D721Med (cell line): ENCODE measurements around the gene EIF3L.

Experiments used
- DNase-seq: peaks from one replicate; pipeline ENCODE4 v3.0.0; 2011; ENCODE audit warnings: low spot score; ENCODE audit not compliant: insufficient read length
- FAIRE-seq: peaks from 2 replicates; lab custom pipeline; 2011; peaks lifted over from hg19 to GRCh38; lab: Jason Lieb, UNC
- TF ChIP-seq, protein P1 (sequence below): IDR thresholded peaks from 2 replicates; pipeline ENCODE4 v1.5.1; 2012; ENCODE audit warnings: mild to moderate bottlenecking, control low read depth; ENCODE audit not compliant: insufficient read depth; ENCODE audit errors: missing control alignments

Gene EIF3L

DNA sequence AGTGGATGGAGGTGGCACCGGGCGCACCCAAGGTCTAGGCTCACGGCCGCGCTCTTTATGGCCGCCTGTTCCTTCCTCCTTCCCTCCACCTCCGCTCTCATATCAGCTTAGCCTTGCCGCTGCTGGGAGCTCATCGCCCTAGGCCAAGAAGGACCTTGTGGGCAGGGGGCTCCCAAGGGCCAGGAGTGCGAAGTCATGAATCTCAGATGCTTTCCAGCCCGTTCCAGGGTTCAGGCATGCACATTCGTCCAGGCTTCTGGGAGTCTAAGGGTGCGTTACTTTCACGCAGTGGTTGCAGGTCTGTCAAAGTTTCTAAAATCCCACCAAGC, 30.1 kb upstream of the EIF3L start:
- TF ChIP-seq, protein P1, sequence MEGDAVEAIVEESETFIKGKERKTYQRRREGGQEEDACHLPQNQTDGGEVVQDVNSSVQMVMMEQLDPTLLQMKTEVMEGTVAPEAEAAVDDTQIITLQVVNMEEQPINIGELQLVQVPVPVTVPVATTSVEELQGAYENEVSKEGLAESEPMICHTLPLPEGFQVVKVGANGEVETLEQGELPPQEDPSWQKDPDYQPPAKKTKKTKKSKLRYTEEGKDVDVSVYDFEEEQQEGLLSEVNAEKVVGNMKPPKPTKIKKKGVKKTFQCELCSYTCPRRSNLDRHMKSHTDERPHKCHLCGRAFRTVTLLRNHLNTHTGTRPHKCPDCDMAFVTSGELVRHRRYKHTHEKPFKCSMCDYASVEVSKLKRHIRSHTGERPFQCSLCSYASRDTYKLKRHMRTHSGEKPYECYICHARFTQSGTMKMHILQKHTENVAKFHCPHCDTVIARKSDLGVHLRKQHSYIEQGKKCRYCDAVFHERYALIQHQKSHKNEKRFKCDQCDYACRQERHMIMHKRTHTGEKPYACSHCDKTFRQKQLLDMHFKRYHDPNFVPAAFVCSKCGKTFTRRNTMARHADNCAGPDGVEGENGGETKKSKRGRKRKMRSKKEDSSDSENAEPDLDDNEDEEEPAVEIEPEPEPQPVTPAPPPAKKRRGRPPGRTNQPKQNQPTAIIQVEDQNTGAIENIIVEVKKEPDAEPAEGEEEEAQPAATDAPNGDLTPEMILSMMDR: no peak
- peak; percentile 1 for DNase-seq
- FAIRE-seq: no peak

DNA sequence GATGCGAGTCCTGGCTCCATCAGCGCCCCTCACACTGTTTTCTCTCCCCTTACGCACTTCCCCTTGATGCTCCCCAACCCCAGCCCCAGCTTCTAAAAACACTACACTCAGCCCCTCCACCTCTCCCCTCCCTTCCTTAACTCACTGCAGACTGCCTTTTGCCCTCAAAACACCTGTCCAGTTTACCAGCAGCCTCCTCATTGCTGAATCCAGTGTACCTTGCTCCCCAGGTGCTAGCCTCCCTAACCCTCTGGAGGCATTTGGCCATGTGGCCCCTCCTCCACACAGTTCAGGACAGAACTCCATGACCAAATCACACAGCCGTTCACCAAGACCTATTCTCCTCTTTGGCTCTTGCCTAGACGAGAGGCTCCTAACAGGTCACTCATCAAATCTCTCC, 28.9 kb upstream of the EIF3L start:
- TF ChIP-seq, protein P1: no peak
- FAIRE-seq: no peak
- peak; percentile 5 for DNase-seq

DNA sequence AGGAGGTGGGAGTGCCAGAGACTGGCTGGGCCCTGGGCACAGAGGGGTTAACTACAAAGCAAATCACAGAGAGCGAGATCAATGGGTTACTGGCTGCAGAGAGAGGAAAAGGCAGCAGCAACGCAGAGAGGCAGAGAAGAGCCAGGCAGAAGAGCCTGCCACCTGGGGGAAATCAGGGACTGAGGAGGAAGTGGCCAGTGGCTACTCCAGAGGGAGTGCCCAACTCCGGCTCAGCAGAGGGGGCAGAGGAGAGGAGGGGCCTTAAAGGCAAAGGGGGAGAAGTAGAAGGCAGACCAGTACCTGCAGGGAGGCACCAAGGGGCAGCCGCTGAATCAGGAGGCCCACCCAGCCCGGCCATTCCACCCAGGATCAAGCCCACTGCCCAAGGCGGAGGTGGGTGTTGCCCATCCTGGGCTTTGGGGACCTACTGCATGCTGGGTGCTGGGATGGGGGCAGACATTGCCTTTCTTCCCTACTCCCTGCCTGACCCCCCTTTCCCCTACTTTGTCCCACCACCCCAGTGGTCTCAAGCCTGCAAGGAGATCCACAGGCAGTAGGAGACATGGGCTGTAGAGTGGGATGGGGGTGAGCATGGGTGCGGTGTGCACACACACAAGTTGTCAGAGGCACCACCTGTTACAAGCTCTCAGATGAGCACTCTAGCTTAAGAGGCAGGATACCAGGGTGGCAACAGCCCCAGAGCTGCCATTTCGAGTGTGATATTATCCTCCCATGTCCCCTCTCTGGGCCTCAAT, 27.0 kb upstream of the EIF3L start:
- DNase-seq (peak; percentile 5), FAIRE-seq (no peak)
- TF ChIP-seq, protein P1: no peak

DNA sequence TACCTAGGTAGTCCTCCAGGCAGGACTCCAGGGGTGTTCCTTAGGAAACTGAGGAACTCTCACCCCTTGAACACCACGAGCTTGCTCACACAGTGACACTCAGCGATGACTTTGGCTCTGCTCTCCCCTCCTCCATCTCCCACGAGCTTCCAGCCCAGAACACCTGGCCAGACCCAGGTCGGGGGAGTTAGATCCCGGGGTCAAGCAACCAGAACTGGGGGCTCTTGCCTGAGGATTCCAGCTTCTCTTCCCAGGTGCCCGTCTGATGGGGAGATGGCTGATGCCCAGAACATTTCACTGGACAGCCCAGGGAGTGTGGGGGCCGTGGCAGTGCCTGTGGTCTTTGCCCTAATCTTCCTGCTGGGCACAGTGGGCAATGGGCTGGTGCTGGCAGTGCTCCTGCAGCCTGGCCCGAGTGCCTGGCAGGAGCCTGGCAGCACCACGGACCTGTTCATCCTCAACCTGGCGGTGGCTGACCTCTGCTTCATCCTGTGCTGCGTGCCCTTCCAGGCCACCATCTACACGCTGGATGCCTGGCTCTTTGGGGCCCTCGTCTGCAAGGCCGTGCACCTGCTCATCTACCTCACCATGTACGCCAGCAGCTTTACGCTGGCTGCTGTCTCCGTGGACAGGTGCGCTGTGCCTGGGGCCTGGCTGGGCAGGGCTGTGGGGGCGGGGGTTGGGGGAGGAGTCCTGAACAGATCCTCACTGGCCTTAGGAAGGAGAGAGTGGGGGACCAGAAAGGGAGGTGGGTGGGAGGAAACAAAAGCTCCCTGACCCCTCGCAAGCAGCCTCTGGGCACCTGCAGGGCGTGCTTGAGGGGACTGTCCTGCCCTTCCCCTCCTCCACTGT, 25.9 kb upstream of the EIF3L start, which contains the start of gene GALR3:
Gene GALR3, plus strand, starts transcription at position 249 of the 852 bp plus-strand sequence. Its CDS starts 25 bp downstream, at position 274.
- TF ChIP-seq, protein P1: no peak
- FAIRE-seq (no peak), DNase-seq (no peak)

DNA sequence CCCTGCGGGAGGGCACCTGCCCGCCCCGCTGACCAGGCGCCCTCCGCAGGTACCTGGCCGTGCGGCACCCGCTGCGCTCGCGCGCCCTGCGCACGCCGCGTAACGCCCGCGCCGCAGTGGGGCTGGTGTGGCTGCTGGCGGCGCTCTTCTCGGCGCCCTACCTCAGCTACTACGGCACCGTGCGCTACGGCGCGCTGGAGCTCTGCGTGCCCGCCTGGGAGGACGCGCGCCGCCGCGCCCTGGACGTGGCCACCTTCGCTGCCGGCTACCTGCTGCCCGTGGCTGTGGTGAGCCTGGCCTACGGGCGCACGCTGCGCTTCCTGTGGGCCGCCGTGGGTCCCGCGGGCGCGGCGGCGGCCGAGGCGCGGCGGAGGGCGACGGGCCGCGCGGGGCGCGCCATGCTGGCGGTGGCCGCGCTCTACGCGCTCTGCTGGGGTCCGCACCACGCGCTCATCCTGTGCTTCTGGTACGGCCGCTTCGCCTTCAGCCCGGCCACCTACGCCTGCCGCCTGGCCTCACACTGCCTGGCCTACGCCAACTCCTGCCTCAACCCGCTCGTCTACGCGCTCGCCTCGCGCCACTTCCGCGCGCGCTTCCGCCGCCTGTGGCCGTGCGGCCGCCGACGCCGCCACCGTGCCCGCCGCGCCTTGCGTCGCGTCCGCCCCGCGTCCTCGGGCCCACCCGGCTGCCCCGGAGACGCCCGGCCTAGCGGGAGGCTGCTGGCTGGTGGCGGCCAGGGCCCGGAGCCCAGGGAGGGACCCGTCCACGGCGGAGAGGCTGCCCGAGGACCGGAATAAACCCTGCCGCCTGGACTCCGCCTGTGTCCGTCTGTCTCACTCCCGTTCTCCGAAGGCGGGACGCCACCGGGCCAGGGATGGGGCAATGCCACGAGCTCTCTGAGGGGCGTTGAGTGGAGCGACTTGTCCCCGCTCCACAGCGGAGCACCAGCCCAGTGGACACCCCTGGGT, 24.3 kb upstream of the EIF3L start:
- no peak for DNase-seq
- no peak for FAIRE-seq
- TF ChIP-seq, protein P1: no peak

DNA sequence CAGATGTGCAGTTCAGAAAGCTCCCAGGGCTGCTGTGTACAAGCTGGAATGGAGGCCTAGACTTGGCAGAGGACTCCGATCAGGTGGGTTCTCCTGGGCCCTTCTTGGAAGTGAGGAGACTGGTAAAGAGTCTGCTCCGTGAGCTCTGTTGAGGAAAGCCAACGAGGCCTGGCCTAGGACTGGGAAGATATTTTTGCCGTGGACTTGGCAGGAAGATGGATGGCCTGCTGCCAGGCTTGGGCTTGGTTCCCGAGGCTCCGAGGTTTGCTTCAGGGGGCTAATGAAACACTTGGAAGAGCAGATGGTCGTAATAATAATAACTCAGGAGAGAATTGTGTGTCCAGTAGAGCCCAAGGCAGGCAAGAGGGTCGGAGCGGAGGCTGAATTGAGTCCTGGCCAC, 22.2 kb upstream of the EIF3L start:
- no peak for DNase-seq
- TF ChIP-seq, protein P1: no peak
- no peak for FAIRE-seq
